AG04449 (cell line): ENCODE measurements around the gene PRKCE.

Experiments
- CTCF ChIA-PET: fragments of 350-600 bp; formaldehyde crosslinking; extraction: SDS; loops from one replicate; lab custom pipeline; 2021; ENCODE audit warnings: antibody characterized with exemption; lab: Yijun Ruan, JAX
- POLR2A ChIA-PET: fragments of 400-600, 350-600 bp; formaldehyde crosslinking; extraction: SDS; loops from one replicate; lab custom pipeline; 2020; ENCODE audit warnings: antibody characterized with exemption, inconsistent platforms; lab: Yijun Ruan, JAX
- DNase-seq: peaks from one replicate; pipeline ENCODE4 v3.0.0-alpha.2; 2010; ENCODE audit warnings: low read depth, low spot score
- H3K4me3 ChIP-seq: 2 replicates; pipeline ENCODE4 v1.5.1; 2011; ENCODE audit warnings: low read depth, mild to moderate bottlenecking, control low read depth, low read length
- TF ChIP-seq, protein P1 (sequence below): IDR thresholded peaks from one replicate; pipeline ENCODE4 v1.5.1; 2011; ENCODE audit warnings: mild to moderate bottlenecking, moderate library complexity, low read length, control low read depth, inconsistent platforms; ENCODE audit not compliant: insufficient read depth; ENCODE audit errors: missing control alignments

Gene PRKCE

DNA sequence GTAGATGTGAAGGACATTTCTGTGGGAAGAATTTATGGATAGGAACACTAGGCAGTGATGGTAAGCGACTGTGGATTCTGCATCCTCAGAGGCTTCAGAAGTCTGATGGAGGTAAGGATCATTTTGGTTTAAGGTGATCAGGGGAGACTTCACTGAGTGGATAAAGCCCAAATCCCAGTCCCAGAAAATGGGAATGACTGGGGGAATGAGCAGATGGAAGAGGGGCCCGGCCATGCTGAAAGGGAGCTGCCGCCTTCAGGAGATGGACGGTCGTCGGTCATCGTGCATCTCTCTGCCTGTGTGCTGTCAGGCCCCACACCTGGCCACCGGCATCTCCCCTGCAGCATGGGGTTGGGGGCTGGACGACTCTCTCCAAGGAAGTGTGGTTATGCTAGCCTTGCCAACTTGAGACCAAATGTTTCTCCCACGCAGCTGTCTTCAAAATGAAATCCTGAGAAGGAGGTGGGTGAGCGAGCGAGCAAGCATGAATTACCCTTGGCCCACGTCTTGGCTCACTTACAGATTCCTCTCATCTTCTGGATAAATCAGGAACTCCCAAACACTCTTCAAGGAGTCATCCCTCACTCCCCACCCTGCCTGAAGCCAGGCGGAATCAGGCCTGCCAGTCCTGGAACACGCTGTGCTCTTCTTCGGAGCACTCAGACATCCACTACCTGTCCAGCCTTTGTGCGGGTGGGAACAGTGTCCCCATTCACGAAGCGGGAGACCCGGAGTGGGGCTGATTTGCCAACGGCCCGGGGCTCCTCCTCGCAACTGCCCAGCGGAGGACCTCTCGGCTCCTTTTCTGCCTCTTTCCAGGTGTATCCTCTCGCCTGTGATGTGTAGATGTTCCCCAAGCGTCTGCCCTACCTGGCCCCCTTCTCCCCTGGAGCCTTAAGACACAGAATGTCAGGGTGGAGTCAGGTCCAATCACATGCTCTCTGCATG is 85.6 kb downstream of the PRKCE start:
- POLR2A ChIA-PET: no interaction called here
- no peak for DNase-seq
- H3K4me3 ChIP-seq: no peak overlapping the region
- TF ChIP-seq, protein P1, sequence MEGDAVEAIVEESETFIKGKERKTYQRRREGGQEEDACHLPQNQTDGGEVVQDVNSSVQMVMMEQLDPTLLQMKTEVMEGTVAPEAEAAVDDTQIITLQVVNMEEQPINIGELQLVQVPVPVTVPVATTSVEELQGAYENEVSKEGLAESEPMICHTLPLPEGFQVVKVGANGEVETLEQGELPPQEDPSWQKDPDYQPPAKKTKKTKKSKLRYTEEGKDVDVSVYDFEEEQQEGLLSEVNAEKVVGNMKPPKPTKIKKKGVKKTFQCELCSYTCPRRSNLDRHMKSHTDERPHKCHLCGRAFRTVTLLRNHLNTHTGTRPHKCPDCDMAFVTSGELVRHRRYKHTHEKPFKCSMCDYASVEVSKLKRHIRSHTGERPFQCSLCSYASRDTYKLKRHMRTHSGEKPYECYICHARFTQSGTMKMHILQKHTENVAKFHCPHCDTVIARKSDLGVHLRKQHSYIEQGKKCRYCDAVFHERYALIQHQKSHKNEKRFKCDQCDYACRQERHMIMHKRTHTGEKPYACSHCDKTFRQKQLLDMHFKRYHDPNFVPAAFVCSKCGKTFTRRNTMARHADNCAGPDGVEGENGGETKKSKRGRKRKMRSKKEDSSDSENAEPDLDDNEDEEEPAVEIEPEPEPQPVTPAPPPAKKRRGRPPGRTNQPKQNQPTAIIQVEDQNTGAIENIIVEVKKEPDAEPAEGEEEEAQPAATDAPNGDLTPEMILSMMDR: no peak
- CTCF ChIA-PET: no interaction called here

DNA sequence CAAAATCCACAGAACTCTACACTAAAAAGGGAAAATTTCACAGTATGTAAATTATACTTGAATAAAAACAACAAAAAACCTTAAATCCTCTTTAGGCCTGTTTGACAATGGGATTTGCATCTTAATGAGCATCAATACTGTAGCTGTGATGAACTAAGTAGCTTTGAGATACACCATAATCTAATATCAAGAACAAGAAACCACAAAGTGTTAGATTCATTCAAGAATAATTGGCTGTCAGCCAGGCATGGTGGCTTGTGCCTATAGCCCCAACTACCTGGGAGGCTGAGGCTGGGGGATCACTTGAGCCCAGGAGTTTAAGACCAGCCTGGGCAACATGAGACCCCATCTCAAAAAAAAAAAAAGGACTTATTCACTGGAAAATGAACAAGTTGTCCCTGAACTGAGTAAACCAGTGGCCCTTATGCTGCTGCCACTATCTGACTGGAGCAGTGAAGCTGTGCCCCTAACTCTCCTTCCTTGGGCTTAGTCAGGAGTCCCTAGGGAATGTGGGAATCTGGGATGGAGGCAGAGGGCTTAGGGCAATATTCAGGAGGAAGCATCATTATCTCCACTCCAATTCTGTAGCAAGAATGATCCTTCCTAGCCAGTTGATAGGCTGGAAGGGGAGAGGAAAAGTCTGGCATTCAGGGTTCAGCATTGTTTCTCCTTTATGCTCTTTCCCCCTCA is 88.5 kb downstream of the PRKCE start:
- H3K4me3 ChIP-seq: no peak overlapping the region
- TF ChIP-seq, protein P1: no peak
- ChIA-PET CTCF (no interaction called here), POLR2A (no interaction called here)
- DNase-seq: no peak

DNA sequence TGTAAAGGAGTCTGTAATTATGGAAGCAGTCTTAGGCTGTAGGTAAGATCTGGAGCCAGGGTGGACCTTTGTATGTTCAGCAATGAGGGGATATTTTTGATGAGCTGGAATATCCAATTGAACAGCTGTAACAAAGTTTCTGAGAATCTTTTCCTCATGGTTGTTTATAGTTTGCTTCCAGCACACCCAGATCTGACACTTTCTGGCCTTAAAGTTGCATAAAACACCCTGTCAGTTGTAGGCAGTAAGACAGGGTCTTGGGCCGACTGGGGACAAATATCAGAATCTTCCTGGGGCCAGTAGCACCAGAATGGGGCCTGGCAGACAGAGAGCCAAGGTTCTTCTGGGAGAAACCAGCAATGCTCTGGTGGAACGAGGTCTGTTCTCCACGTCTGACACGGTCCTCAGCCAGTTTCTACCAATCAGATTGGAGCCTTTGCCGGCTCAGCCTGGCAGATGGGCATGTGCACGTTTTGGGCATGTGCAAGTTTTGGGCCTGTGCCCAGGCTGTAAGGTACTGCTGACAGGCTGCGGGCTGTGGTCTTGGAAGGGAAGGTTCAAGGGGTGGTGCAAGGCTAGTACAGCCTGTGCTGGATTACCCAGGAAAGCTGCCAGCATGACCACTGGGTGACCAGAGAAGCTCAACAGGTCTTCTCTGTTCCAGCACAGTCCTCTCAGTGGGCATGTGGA is 89.8 kb downstream of the PRKCE start:
- TF ChIP-seq, protein P1: no peak
- H3K4me3 ChIP-seq: no peak overlapping the region
- DNase-seq: no peak
- POLR2A ChIA-PET: no interaction called here
- CTCF ChIA-PET: no interaction called here

DNA sequence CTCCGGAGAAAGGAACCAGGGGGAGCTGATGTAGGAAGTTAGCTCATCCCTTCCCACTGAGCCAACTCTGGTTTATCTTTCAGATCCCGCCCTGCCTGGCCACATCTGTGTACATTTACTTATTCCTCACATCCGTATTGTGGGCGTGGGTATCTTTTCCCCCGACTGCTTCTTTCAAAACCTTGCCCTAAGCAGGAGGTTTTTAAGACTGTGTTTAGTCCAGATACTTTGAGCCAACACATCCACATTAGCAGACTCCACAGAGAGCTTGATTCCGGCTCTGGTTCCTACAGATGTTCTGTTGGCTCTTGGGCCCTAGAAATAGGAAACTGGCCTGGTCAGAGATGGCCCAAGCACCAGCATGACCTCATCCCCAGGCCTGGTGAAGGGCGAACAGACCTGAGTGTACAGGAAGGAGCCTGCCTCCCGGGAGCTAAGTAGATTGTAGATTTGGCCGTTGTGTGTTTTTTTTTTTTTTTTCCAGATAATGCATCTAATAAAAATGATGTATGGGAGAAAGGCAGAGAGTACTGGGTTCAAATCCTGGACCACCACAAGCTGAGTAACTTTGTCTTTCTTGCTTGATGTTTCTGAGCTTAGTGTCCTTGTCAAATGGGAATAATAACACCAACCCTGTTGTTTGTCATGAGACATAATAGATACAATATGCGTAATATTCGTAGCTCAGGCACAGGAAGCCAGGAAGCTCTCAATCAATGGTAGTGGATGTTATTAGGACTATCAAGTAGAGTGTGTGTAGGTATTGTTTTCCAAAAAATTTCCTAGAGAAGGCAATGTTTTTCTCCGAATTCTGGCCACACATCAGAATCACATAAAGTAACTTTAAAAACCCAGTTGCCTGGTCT is 92.3 kb downstream of the PRKCE start:
- DNase-seq: no peak
- TF ChIP-seq, protein P1: no peak
- no peak overlapping the region for H3K4me3 ChIP-seq
- POLR2A ChIA-PET: no interaction called here
- CTCF ChIA-PET: interaction anchor here (0.8 to 1.9 kb wide), 4 partner anchors 10 to 133 kb away, joined by 3 to 9 read pairs (median 3); partner anchors contain the start of gene SRBD1

DNA sequence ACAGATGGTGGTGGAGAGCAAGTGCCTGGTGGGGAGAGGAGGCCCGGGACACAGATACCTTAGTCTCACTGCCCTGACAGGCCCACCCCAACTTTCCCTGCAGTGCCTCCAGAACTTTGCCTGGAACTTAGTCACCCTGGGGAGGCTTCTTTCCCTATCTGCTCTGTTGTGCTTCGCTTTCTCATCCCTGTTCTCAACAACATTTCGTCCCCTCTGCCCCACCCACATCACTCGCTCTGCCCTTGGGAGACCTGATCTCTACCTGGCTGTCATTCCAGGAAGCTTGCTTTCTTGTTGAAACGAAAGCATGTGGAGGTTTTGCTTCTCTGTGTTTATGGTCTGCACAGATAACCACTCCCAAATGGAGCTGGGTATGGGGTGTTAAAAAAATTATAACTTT is 93.8 kb downstream of the PRKCE start:
- TF ChIP-seq, protein P1: no peak
- POLR2A ChIA-PET: no interaction called here

More for the DNA sequence above, 93.8 kb downstream of the PRKCE start:
- CTCF ChIA-PET: interaction anchor here (0.6 kb wide), 1 partner anchor 189 kb away, joined by 3 read pairs; no protein-coding TSS in a partner anchor
- no peak for DNase-seq
- no peak overlapping the region for H3K4me3 ChIP-seq
